ENCODE data around the gene THUMPD3. TPM values are rescaled to one million over a fixed set of nuclear protein-coding genes. Genes with fewer than 3 reads are reported as not detected.

The THUMPD3 gene
- total and polyA plus RNA-seq, 9 of the 15 experiments (the other 6 are each of a cell fraction or from before 2014, with no cell fraction given), result 58.3 to 132 (median 113) TPM

DNA sequence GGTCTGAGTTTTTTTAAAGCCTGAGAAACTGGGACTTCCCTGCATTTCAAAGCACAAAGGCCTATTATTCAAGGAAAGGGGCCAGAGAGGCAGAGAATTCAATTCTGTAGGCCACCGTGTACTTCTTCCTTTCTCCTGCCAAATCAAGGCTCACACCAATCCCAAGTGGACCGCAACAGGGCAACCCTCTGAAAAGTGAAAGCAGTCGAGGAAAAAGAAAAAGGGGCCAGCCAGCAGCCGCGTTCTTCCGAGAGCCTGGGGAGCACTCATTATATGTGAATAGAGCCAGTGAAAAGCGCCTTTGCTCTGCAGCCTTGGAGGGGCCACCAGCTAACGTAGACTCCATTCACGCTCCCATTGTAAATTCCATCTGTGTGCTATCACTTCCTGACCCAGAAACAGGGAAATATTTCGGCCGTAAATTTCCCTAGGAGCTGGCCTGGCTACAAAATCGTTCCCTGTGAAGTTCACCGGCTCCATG is 45.9 kb upstream of the THUMPD3 start:
- Histone ChIP-seq H3K79me2 (ENCODE audit: control insufficient read depth, insufficient read depth, low read length) (no peaks in the 10 kb centered on the region), H3K27me3 (ENCODE audit: control insufficient read depth in 2 of 2, insufficient read depth in 2 of 2, low read length in 2 of 2) (peaks cover 33 to 67% of the 10 kb centered on the region in 2 experiments), H4K20me1 (replicated peaks; ENCODE audit: control insufficient read depth, insufficient read depth, low read length) (no peaks in the 10 kb centered on the region), H2AFZ (ENCODE audit: low read depth, low read length) (no peak overlapping the region), H3K4me1 (replicated peaks in 1 of 2; ENCODE audit: control insufficient read depth in 2 of 2, insufficient read depth in 2 of 2, low read length in 2 of 2) (no peaks in the 10 kb centered on the region; a peak in 1 of 5 replicates), H3K4me2 (ENCODE audit: insufficient read depth, low read length) (no peak overlapping the region), H3K27ac (ENCODE audit: extremely low read depth, low read depth, low read length) (no peak overlapping the region), H3K9me3 (replicated peaks; ENCODE audit: control insufficient read depth, insufficient read depth, low read depth, low read length) (no peaks in the 10 kb centered on the region), H3K36me3 (ENCODE audit: control insufficient read depth, insufficient read depth, low read length) (no peaks in the 10 kb centered on the region), H3K9me1 (ENCODE audit: control insufficient read depth, insufficient read depth, low read length) (no peaks in the 10 kb centered on the region), H3K4me3 (no peak overlapping the region), H3K9ac (ENCODE audit: insufficient read depth in 1 of 2, low read depth in 2 of 2, low read length in 2 of 2) (no peak overlapping the region)
- FAIRE-seq (no peak), ATAC-seq (no peak), DNase-seq (ENCODE audit: extremely low read depth in 1 of 4, low spot score in 3 of 4) (no peak)
- TF ChIP-seq PYGO2 (tag; IDR thresholded peaks at IDR 0.05) (no peak), HIVEP1 (CRISPR knock-in tag; IDR thresholded peaks at IDR 0.05) (no peak), BACH1 (tag; IDR thresholded peaks at IDR 0.05) (no peak), NFATC3 (IDR thresholded peaks at IDR 0.05) (no peak), PTBP1 (IDR thresholded peaks at IDR 0.05; ENCODE audit: low read depth, low read length) (no peak), NFYB (IDR thresholded peaks at IDR 0.05; ENCODE audit: extremely low read depth, insufficient read length) (no peak), NR1H2 (CRISPR knock-in tag; IDR thresholded peaks at IDR 0.05) (no peak), XRCC4 (IDR thresholded peaks at IDR 0.05; ENCODE audit: extremely low read depth, insufficient read depth, insufficient read length) (no peak)
- in situ Hi-C loops (cut with MboI), result no loop called here
- 1% methylated on average over 12 of the region's 13 CpGs for WGBS (ENCODE audit: insufficient coverage, low coverage, missing lambda C conversion rate)
- intact Hi-C loops (cut with micrococcal nuclease), result no loop called here
- CTCF ChIA-PET (ENCODE audit: low intra/inter-chr PET ratio), result no interaction called here
- POLR2A ChIA-PET, result interaction anchor here (0.8 to 0.9 kb wide), 2 partner anchors 12 to 13 kb away, joined by 3 read pairs; no protein-coding TSS in a partner anchor
- no TSS peak for BruUV-seq (replicated peaks)
